ENCODE results near the gene HEG1. TPM values are rescaled to one million over a fixed set of nuclear protein-coding genes. Genes with fewer than 3 reads are reported as not detected.

HEG1 gene
- total RNA-seq, 2 experiments from 2014 or later = 24.5 to 25.8 TPM

DNA sequence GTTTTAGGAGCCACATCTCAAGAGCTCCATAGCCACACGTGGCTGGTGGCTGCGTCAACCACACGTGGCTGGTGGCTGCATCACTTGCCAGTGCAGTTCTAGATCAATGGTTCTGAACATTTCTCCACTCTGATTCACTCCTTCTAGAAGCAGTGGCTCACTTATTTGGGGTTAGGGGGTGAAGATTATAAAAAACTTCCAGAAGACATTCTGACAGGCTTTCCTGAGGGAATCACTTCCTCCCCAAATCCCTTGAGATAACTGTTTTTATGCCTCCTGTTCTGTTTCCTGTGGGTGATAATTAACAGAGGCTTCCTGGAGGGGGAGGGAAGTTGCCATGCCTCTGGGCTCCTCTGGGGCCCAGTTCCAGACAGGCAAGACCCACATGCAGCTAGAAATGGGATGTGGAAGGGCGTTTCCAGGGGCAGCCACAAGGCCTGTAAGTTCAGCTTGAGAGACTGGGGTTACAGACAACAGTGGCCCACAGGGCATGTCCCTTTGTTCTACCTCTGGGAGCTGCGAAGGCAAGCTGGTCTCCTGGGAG lies 23.6 kb downstream of the HEG1 start:
- no peaks in the 10 kb centered on the region for H3K27me3 Mint-ChIP-seq
- H3K9me3 Mint-ChIP-seq = peaks cover 12% of the 10 kb centered on the region
- TF ChIP-seq, protein P1, sequence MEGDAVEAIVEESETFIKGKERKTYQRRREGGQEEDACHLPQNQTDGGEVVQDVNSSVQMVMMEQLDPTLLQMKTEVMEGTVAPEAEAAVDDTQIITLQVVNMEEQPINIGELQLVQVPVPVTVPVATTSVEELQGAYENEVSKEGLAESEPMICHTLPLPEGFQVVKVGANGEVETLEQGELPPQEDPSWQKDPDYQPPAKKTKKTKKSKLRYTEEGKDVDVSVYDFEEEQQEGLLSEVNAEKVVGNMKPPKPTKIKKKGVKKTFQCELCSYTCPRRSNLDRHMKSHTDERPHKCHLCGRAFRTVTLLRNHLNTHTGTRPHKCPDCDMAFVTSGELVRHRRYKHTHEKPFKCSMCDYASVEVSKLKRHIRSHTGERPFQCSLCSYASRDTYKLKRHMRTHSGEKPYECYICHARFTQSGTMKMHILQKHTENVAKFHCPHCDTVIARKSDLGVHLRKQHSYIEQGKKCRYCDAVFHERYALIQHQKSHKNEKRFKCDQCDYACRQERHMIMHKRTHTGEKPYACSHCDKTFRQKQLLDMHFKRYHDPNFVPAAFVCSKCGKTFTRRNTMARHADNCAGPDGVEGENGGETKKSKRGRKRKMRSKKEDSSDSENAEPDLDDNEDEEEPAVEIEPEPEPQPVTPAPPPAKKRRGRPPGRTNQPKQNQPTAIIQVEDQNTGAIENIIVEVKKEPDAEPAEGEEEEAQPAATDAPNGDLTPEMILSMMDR (IDR thresholded peaks at IDR 0.05) = no peak
- peaks cover 40% of the 10 kb centered on the region for H3K36me3 Mint-ChIP-seq (ENCODE audit: low read depth)
- POLR2A ChIA-PET = interaction anchor here (0.6 kb wide), 1 partner anchor 20 kb away, joined by 3 read pairs; no protein-coding TSS in a partner anchor
- peaks cover 24% of the 10 kb centered on the region for H3K4me1 Mint-ChIP-seq (ENCODE audit: low read depth)
- ATAC-seq (no peak), DNase-seq (no peak)
- CTCF ChIA-PET = interaction anchor here (1.2 kb wide), 1 partner anchor 37 kb away, joined by 4 read pairs; no protein-coding TSS in a partner anchor
- intact Hi-C loops (cut with micrococcal nuclease) = no loop called here
- H3K4me3 Mint-ChIP-seq = no peak overlapping the region
- no peak overlapping the region for H3K27ac Mint-ChIP-seq

- intact Hi-C loops (cut with micrococcal nuclease) = no loop called here
- Mint-ChIP-seq H3K36me3 (ENCODE audit: low read depth) (peaks cover 46% of the 10 kb centered on the region), H3K4me1 (ENCODE audit: low read depth) (peaks cover 24% of the 10 kb centered on the region)
These were observed 24.3 kb downstream of the HEG1 start for GRCh38 chr3:125031544-125031943.

GRCh38 chr3:125028657-125029056 lies 27.1 kb downstream of the HEG1 start:
- peaks cover 23% of the 10 kb centered on the region for H3K4me1 Mint-ChIP-seq (ENCODE audit: low read depth)
- H3K4me3 Mint-ChIP-seq = no peak overlapping the region
- intact Hi-C loops (cut with micrococcal nuclease) = no loop called here
- H3K36me3 Mint-ChIP-seq (ENCODE audit: low read depth) = peaks cover 59% of the 10 kb centered on the region
- H3K27me3 Mint-ChIP-seq = no peaks in the 10 kb centered on the region
- no peak for ATAC-seq
- POLR2A ChIA-PET = no interaction called here
- TF ChIP-seq, protein P1 (IDR thresholded peaks at IDR 0.05) = no peak
- no peaks in the 10 kb centered on the region for H3K9me3 Mint-ChIP-seq
- no peak overlapping the region for H3K27ac Mint-ChIP-seq
- CTCF ChIA-PET = no interaction called here
- DNase-seq = no peak

More at GRCh38 chr3:125031544-125031943, 24.3 kb downstream of the HEG1 start:
- ChIA-PET CTCF (interaction anchor here (1.2 kb wide), 1 partner anchor 37 kb away, joined by 4 read pairs; no protein-coding TSS in a partner anchor), POLR2A (no interaction called here)
- Mint-ChIP-seq H3K27me3 (no peaks in the 10 kb centered on the region), H3K27ac (no peak overlapping the region), H3K4me3 (no peak overlapping the region), H3K9me3 (peaks cover 11% of the 10 kb centered on the region)
- ATAC-seq (no peak), DNase-seq (no peak)
- TF ChIP-seq, protein P1 (IDR thresholded peaks at IDR 0.05) = no peak

DNA sequence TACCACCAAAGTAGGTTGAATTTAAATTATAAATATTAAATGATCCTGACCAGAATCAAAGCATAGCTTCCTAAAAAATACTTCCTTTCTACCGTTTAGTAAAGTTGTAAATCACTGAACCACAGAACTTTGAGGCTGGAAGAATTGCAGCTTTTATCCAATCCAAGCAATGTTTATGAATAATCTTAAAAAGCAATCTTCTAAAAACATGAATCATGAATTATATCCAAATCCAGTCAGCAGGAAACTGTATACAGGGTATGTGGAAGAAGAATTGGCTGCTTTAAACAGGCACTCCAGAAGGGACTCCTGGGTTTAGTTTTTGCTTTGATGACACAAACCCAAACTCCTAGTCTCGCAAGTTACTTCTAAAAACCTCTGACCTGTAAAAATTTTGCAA lies 30.2 kb downstream of the HEG1 start:
- no peak for DNase-seq
- POLR2A ChIA-PET = no interaction called here
- CTCF ChIA-PET = interaction anchor here (0.8 to 1.1 kb wide), 2 partner anchors 29 to 411 kb away, joined by 3 read pairs; no protein-coding TSS in a partner anchor
- intact Hi-C loops (cut with micrococcal nuclease) = no loop called here
- H3K4me3 Mint-ChIP-seq = no peak overlapping the region
- peaks cover 25% of the 10 kb centered on the region for H3K4me1 Mint-ChIP-seq (ENCODE audit: low read depth)
- H3K27ac Mint-ChIP-seq = no peak overlapping the region
- H3K36me3 Mint-ChIP-seq (ENCODE audit: low read depth) = peaks cover 67% of the 10 kb centered on the region
- no peak for ATAC-seq
- TF ChIP-seq, protein P1 (IDR thresholded peaks at IDR 0.05) = no peak
- no peaks in the 10 kb centered on the region for H3K27me3 Mint-ChIP-seq
- no peaks in the 10 kb centered on the region for H3K9me3 Mint-ChIP-seq

- Mint-ChIP-seq H3K27ac (no peak overlapping the region), H3K4me1 (ENCODE audit: low read depth) (peaks cover 25% of the 10 kb centered on the region), H3K36me3 (ENCODE audit: low read depth) (peaks cover 67% of the 10 kb centered on the region), H3K9me3 (no peaks in the 10 kb centered on the region), H3K27me3 (no peaks in the 10 kb centered on the region), H3K4me3 (no peak overlapping the region)
- CTCF ChIA-PET = interaction anchor here (0.8 to 1.1 kb wide), 2 partner anchors 30 to 412 kb away, joined by 3 read pairs; no protein-coding TSS in a partner anchor
- POLR2A ChIA-PET = interaction anchor here (1.6 kb wide), 1 partner anchor 12 kb away, joined by 5 read pairs; no protein-coding TSS in a partner anchor
- DNase-seq (no peak), ATAC-seq (no peak)
- TF ChIP-seq, protein P1 (IDR thresholded peaks at IDR 0.05) = no peak
- intact Hi-C loops (cut with micrococcal nuclease) = no loop called here
These were observed 31.0 kb downstream of the HEG1 start for GRCh38 chr3:125024817-125025216.
